GM23338 (cell line): ENCODE results near the gene GSTA1. TPM values are rescaled to one million over a fixed set of nuclear protein-coding genes. Genes with fewer than 3 reads are reported as not detected.

Source experiments
- CREB1 ChIP-seq: fragments of 250-450 bp; sonication (Bioruptor Pico); IDR thresholded peaks from 2 replicates; pipeline ENCODE4 v1.5.0; 2020; ENCODE audit warnings: low read depth, mild to moderate bottlenecking, moderate library complexity
- EZH2 ChIP-seq: fragments of 200-600 bp; sonication (generic); IDR thresholded peaks from one replicate; pipeline ENCODE4 v1.8.0; 2017; ENCODE audit warnings: antibody characterized with exemption, mild to moderate bottlenecking, low read depth; ENCODE audit not compliant: unreplicated experiment
- JUNB ChIP-seq: IDR thresholded peaks from one replicate; pipeline ENCODE4 v1.6.1; 2016; ENCODE audit warnings: antibody characterized with exemption; ENCODE audit not compliant: unreplicated experiment
- NANOG ChIP-seq: IDR thresholded peaks from 2 replicates; pipeline ENCODE4 v1.6.1; 2016; ENCODE audit warnings: antibody characterized with exemption, borderline replicate concordance
- STAT1 ChIP-seq: IDR thresholded peaks from one replicate; pipeline ENCODE4 v1.6.1; 2016; ENCODE audit warnings: antibody characterized with exemption; ENCODE audit not compliant: unreplicated experiment
- ZNF114 ChIP-seq: fragments of 250-450 bp; sonication (Bioruptor Pico); IDR thresholded peaks from 2 replicates; pipeline ENCODE4 v1.5.0; 2020; ENCODE audit warnings: mild to moderate bottlenecking, moderate library complexity
- ZNF331 ChIP-seq: fragments of 250-450 bp; sonication (Bioruptor Pico); IDR thresholded peaks from 2 replicates; pipeline ENCODE4 v1.5.0; 2020; ENCODE audit warnings: low read depth, mild to moderate bottlenecking, moderate library complexity
- polyA plus RNA-seq: library from polyadenylated mRNA; unstranded; fragments of >200 nt; fragmentation: Nextera tagmentation; extraction: Ambion mirVana; gene quantifications from 2 replicates; pipeline ENCODE4 v1.2.1, GENCODE V29; 2016
- total RNA-seq: library from RNA; depleted of rRNA; stranded (reverse); fragments of >200 nt; shearing (Covaris generic); gene quantifications from 2 replicates; pipeline ENCODE4 v1.2.3, GENCODE V29; 2014
- TF ChIP-seq, protein P1 (sequence below): fragments of 250-450 bp; sonication (Bioruptor Pico); IDR thresholded peaks from 2 replicates; pipeline ENCODE4 v1.5.0; 2020; ENCODE audit warnings: mild to moderate bottlenecking, moderate library complexity
- TF ChIP-seq, protein P2 (sequence below), 2 experiments: fragments of 200-600 bp in 1 of 2; sonication (generic) in 1 of 2; conservative IDR thresholded peaks; 2 replicates each; pipeline versions ENCODE4 v1.5.1 to v1.6.1; 2016 to 2017; ENCODE audit warnings: antibody characterized with exemption in 2 of 2, low read depth in 2 of 2, mild to moderate bottlenecking in 2 of 2, moderate library complexity in 1 of 2
- TF ChIP-seq, protein P3 (sequence below): IDR thresholded peaks from 2 replicates; pipeline ENCODE4 v1.6.1; 2016; ENCODE audit warnings: antibody characterized with exemption
- TF ChIP-seq, protein P4 (sequence below): IDR thresholded peaks from one replicate; pipeline ENCODE4 v1.6.1; 2018; ENCODE audit warnings: antibody characterized with exemption; ENCODE audit not compliant: unreplicated experiment

The GSTA1 gene
- total and polyA plus RNA-seq, 2 experiments from 2014 or later, result not detected

DNA sequence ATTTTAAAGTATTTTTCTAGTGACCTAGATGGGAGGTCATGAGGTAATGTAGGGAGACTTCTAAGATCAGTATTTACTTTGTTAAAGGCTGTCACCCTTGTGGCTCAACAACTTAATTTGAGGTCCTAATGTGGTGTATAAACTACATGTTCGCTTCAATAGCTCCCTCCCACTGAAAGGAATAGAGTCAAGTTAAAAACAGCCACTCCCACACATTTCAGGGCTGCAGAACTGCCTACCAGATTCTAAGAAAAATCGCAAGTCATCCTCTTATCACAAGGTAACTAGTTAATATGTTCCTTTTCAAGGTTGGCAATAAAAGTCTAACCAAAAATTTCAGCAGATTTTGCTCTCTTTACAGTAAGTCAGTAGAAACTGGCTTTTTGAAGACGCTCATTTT, 15.1 kb downstream of the GSTA1 start (continued):
- TF ChIP-seq, protein P1, sequence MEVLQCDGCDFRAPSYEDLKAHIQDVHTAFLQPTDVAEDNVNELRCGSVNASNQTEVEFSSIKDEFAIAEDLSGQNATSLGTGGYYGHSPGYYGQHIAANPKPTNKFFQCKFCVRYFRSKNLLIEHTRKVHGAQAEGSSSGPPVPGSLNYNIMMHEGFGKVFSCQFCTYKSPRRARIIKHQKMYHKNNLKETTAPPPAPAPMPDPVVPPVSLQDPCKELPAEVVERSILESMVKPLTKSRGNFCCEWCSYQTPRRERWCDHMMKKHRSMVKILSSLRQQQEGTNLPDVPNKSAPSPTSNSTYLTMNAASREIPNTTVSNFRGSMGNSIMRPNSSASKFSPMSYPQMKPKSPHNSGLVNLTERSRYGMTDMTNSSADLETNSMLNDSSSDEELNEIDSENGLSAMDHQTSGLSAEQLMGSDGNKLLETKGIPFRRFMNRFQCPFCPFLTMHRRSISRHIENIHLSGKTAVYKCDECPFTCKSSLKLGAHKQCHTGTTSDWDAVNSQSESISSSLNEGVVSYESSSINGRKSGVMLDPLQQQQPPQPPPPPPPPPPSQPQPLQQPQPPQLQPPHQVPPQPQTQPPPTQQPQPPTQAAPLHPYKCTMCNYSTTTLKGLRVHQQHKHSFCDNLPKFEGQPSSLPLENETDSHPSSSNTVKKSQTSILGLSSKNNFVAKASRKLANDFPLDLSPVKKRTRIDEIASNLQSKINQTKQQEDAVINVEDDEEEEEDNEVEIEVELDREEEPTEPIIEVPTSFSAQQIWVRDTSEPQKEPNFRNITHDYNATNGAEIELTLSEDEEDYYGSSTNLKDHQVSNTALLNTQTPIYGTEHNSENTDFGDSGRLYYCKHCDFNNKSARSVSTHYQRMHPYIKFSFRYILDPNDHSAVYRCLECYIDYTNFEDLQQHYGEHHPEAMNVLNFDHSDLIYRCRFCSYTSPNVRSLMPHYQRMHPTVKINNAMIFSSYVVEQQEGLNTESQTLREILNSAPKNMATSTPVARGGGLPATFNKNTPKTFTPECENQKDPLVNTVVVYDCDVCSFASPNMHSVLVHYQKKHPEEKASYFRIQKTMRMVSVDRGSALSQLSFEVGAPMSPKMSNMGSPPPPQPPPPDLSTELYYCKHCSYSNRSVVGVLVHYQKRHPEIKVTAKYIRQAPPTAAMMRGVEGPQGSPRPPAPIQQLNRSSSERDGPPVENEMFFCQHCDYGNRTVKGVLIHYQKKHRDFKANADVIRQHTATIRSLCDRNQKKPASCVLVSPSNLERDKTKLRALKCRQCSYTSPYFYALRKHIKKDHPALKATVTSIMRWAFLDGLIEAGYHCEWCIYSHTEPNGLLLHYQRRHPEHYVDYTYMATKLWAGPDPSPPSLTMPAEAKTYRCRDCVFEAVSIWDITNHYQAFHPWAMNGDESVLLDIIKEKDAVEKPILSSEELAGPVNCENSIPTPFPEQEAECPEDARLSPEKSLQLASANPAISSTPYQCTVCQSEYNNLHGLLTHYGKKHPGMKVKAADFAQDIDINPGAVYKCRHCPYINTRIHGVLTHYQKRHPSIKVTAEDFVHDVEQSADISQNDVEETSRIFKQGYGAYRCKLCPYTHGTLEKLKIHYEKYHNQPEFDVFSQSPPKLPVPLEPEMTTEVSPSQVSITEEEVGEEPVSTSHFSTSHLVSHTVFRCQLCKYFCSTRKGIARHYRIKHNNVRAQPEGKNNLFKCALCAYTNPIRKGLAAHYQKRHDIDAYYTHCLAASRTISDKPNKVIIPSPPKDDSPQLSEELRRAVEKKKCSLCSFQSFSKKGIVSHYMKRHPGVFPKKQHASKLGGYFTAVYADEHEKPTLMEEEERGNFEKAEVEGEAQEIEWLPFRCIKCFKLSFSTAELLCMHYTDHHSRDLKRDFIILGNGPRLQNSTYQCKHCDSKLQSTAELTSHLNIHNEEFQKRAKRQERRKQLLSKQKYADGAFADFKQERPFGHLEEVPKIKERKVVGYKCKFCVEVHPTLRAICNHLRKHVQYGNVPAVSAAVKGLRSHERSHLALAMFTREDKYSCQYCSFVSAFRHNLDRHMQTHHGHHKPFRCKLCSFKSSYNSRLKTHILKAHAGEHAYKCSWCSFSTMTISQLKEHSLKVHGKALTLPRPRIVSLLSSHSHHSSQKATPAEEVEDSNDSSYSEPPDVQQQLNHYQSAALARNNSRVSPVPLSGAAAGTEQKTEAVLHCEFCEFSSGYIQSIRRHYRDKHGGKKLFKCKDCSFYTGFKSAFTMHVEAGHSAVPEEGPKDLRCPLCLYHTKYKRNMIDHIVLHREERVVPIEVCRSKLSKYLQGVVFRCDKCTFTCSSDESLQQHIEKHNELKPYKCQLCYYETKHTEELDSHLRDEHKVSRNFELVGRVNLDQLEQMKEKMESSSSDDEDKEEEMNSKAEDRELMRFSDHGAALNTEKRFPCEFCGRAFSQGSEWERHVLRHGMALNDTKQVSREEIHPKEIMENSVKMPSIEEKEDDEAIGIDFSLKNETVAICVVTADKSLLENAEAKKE (CRISPR knock-in tag), result no peak
- TF ChIP-seq EZH2 (no peak), CREB1 (CRISPR knock-in tag) (no peak), JUNB (no peak), ZNF114 (no peak), NANOG (no peak), ZNF331 (no peak), STAT1 (no peak)
- TF ChIP-seq, protein P2, sequence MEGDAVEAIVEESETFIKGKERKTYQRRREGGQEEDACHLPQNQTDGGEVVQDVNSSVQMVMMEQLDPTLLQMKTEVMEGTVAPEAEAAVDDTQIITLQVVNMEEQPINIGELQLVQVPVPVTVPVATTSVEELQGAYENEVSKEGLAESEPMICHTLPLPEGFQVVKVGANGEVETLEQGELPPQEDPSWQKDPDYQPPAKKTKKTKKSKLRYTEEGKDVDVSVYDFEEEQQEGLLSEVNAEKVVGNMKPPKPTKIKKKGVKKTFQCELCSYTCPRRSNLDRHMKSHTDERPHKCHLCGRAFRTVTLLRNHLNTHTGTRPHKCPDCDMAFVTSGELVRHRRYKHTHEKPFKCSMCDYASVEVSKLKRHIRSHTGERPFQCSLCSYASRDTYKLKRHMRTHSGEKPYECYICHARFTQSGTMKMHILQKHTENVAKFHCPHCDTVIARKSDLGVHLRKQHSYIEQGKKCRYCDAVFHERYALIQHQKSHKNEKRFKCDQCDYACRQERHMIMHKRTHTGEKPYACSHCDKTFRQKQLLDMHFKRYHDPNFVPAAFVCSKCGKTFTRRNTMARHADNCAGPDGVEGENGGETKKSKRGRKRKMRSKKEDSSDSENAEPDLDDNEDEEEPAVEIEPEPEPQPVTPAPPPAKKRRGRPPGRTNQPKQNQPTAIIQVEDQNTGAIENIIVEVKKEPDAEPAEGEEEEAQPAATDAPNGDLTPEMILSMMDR (conservative IDR thresholded peaks at IDR 0.05; ENCODE audit: low read depth in 2 of 2), result no peak
- TF ChIP-seq, protein P3, sequence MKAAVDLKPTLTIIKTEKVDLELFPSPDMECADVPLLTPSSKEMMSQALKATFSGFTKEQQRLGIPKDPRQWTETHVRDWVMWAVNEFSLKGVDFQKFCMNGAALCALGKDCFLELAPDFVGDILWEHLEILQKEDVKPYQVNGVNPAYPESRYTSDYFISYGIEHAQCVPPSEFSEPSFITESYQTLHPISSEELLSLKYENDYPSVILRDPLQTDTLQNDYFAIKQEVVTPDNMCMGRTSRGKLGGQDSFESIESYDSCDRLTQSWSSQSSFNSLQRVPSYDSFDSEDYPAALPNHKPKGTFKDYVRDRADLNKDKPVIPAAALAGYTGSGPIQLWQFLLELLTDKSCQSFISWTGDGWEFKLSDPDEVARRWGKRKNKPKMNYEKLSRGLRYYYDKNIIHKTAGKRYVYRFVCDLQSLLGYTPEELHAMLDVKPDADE, result no peak
- TF ChIP-seq, protein P4, sequence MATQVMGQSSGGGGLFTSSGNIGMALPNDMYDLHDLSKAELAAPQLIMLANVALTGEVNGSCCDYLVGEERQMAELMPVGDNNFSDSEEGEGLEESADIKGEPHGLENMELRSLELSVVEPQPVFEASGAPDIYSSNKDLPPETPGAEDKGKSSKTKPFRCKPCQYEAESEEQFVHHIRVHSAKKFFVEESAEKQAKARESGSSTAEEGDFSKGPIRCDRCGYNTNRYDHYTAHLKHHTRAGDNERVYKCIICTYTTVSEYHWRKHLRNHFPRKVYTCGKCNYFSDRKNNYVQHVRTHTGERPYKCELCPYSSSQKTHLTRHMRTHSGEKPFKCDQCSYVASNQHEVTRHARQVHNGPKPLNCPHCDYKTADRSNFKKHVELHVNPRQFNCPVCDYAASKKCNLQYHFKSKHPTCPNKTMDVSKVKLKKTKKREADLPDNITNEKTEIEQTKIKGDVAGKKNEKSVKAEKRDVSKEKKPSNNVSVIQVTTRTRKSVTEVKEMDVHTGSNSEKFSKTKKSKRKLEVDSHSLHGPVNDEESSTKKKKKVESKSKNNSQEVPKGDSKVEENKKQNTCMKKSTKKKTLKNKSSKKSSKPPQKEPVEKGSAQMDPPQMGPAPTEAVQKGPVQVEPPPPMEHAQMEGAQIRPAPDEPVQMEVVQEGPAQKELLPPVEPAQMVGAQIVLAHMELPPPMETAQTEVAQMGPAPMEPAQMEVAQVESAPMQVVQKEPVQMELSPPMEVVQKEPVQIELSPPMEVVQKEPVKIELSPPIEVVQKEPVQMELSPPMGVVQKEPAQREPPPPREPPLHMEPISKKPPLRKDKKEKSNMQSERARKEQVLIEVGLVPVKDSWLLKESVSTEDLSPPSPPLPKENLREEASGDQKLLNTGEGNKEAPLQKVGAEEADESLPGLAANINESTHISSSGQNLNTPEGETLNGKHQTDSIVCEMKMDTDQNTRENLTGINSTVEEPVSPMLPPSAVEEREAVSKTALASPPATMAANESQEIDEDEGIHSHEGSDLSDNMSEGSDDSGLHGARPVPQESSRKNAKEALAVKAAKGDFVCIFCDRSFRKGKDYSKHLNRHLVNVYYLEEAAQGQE, result no peak
